ENCODE results near the gene TOR1AIP2. TPM values are rescaled to one million over a fixed set of nuclear protein-coding genes. Genes with fewer than 3 reads are reported as not detected.

The TOR1AIP2 gene
- total RNA-seq, 2 donors from 2014 or later, result 70.9 to 78.3 TPM

GRCh38 chr1:179870870-179871269 is 6.7 kb downstream of the TOR1AIP2 start:
- H3K4me3 Mint-ChIP-seq, result no peak overlapping the region
- Histone ChIP-seq H3K9ac (ENCODE audit: extremely low read depth, low read length, poor library complexity, severe bottlenecking) (no peak overlapping the region), H3K4me1 (ENCODE audit: control insufficient read depth, insufficient read depth, low read length) (no peaks in the 10 kb centered on the region), H3K27me3 (ENCODE audit: control insufficient read depth, insufficient read depth, low read length, poor library complexity, severe bottlenecking) (no peaks in the 10 kb centered on the region), H3K36me3 (ENCODE audit: control insufficient read depth, insufficient read depth, low read length) (peaks cover 88% of the 10 kb centered on the region), H3K4me3 (ENCODE audit: low read length) (no peak overlapping the region), H3K9me3 (ENCODE audit: control insufficient read depth, low read length) (no peaks in the 10 kb centered on the region), H3K27ac (ENCODE audit: low read depth, low read length) (no peak overlapping the region)
- no peaks in the 10 kb centered on the region for H3K27me3 Mint-ChIP-seq (ENCODE audit: insufficient read depth)
- no peak overlapping the region for H3K27ac Mint-ChIP-seq
- H3K4me1 Mint-ChIP-seq, result peaks cover 11% of the 10 kb centered on the region
- no peak for DNase-seq
- peaks cover 56% of the 10 kb centered on the region for H3K36me3 Mint-ChIP-seq (ENCODE audit: low read depth)
- no peaks in the 10 kb centered on the region for H3K9me3 Mint-ChIP-seq
- TF ChIP-seq CTCF (conservative IDR thresholded peaks at IDR 0.05), result no peak
- 94% methylated on average over 1 of the region's 1 CpG; no CpG with 5 or more reads in 1 of the 2 experiments for WGBS, 2 experiments (ENCODE audit: insufficient coverage in 1 of 2, insufficient read length in 1 of 2)

GRCh38 chr1:179867493-179868330 is 9.9 kb downstream of the TOR1AIP2 start:
- H3K9me3 Mint-ChIP-seq, result no peaks in the 10 kb centered on the region
- H3K4me3 ChIP-seq (ENCODE audit: low read length), result no peak overlapping the region
- no peaks in the 10 kb centered on the region for H3K27me3 ChIP-seq (ENCODE audit: control insufficient read depth, insufficient read depth, low read length, poor library complexity, severe bottlenecking)
- H3K27me3 Mint-ChIP-seq (ENCODE audit: insufficient read depth), result no peaks in the 10 kb centered on the region
- H3K4me3 Mint-ChIP-seq, result no peak overlapping the region
- peaks cover 87% of the 10 kb centered on the region for H3K36me3 ChIP-seq (ENCODE audit: control insufficient read depth, insufficient read depth, low read length)
- DNase-seq, result peak; percentile 89
- no peaks in the 10 kb centered on the region for H3K4me1 ChIP-seq (ENCODE audit: control insufficient read depth, insufficient read depth, low read length)
- 87% methylated on average over 1 of the region's 1 CpG; no CpG with 5 or more reads in 1 of the 2 experiments for WGBS, 2 experiments (ENCODE audit: insufficient coverage in 1 of 2, insufficient read length in 1 of 2)
- peak overlapping the region; percentile 74 for H3K27ac Mint-ChIP-seq
- H3K9ac ChIP-seq (ENCODE audit: extremely low read depth, low read length, poor library complexity, severe bottlenecking), result no peak overlapping the region
- H3K27ac ChIP-seq (ENCODE audit: low read depth, low read length), result no peak overlapping the region
- peak; percentile 84 for TF ChIP-seq CTCF (conservative IDR thresholded peaks at IDR 0.05)
- peaks cover 59% of the 10 kb centered on the region for H3K36me3 Mint-ChIP-seq (ENCODE audit: low read depth)
- H3K9me3 ChIP-seq (ENCODE audit: control insufficient read depth, low read length), result no peaks in the 10 kb centered on the region
- peaks cover 4% of the 10 kb centered on the region for H3K4me1 Mint-ChIP-seq

- no peaks in the 10 kb centered on the region for H3K9me3 ChIP-seq (ENCODE audit: control insufficient read depth, low read length)
- H3K4me3 ChIP-seq (ENCODE audit: low read length), result no peak overlapping the region
- 95 to 96% methylated on average over 7 of the region's 7 CpGs for WGBS, 2 experiments (ENCODE audit: insufficient coverage in 1 of 2, insufficient read length in 1 of 2)
- no peak for TF ChIP-seq CTCF (conservative IDR thresholded peaks at IDR 0.05)
- DNase-seq, result no peak
- peaks cover 3% of the 10 kb centered on the region for H3K4me1 Mint-ChIP-seq
- peaks cover 66% of the 10 kb centered on the region for H3K36me3 Mint-ChIP-seq (ENCODE audit: low read depth)
- no peaks in the 10 kb centered on the region for H3K27me3 Mint-ChIP-seq (ENCODE audit: insufficient read depth)
- no peak overlapping the region for H3K27ac Mint-ChIP-seq
- no peak overlapping the region for H3K4me3 Mint-ChIP-seq
- no peaks in the 10 kb centered on the region for H3K4me1 ChIP-seq (ENCODE audit: control insufficient read depth, insufficient read depth, low read length)
- H3K9me3 Mint-ChIP-seq, result no peaks in the 10 kb centered on the region
- H3K27ac ChIP-seq (ENCODE audit: low read depth, low read length), result no peak overlapping the region
- H3K27me3 ChIP-seq (ENCODE audit: control insufficient read depth, insufficient read depth, low read length, poor library complexity, severe bottlenecking), result no peaks in the 10 kb centered on the region
- no peak overlapping the region for H3K9ac ChIP-seq (ENCODE audit: extremely low read depth, low read length, poor library complexity, severe bottlenecking)
- peaks cover 87% of the 10 kb centered on the region for H3K36me3 ChIP-seq (ENCODE audit: control insufficient read depth, insufficient read depth, low read length)
Measured at GRCh38 chr1:179866616-179867015, 11.0 kb downstream of the TOR1AIP2 start.
